GM21381 (cell line): ENCODE data around the gene ZCCHC4.

Experiments
- ATAC-seq: cut with Tn5 transposase; IDR thresholded peaks from one replicate; pipeline ENCODE4 v1.9.1; 2021; ENCODE audit warnings: mild to moderate bottlenecking, moderate library complexity; ENCODE audit not compliant: unreplicated experiment

Gene ZCCHC4, protein sequence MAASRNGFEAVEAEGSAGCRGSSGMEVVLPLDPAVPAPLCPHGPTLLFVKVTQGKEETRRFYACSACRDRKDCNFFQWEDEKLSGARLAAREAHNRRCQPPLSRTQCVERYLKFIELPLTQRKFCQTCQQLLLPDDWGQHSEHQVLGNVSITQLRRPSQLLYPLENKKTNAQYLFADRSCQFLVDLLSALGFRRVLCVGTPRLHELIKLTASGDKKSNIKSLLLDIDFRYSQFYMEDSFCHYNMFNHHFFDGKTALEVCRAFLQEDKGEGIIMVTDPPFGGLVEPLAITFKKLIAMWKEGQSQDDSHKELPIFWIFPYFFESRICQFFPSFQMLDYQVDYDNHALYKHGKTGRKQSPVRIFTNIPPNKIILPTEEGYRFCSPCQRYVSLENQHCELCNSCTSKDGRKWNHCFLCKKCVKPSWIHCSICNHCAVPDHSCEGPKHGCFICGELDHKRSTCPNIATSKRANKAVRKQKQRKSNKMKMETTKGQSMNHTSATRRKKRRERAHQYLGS

DNA sequence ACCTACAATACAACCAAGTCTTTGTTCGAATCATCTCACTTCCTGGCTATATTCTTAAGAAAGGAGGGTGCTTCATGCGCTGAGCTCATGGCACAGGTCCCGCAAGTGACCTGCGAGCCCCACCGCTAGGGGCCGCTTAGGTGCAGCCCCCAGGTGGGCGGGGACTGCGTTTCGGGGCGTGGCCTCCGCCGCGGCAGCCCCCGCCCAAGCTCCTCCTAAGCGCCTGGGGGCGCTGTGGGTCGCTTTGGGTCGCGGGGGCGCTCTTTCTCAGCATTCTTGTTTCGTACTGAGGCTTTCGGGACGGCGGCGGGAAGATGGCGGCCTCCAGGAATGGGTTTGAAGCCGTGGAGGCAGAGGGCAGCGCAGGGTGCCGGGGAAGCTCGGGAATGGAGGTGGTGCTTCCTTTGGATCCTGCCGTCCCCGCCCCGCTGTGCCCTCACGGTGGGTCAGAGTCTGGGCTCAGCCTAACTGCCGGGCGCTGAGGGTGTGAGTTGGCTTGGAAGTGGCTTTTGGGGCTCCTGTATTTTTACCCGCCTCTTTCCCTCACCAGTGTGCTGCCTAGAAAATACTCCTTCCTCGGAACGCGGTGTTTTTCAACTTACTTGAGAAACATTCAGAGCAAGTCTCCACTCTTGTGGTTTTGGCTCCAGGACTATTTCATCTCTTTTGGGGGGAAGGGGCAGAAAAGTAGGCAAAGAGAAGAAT, at the start of gene ZCCHC4:
ZCCHC4 (plus strand) TSS at position 279 of the 705 bp plus-strand sequence; CDS start at position 315, 36 bp downstream.
- peak; percentile 75 for ATAC-seq

DNA sequence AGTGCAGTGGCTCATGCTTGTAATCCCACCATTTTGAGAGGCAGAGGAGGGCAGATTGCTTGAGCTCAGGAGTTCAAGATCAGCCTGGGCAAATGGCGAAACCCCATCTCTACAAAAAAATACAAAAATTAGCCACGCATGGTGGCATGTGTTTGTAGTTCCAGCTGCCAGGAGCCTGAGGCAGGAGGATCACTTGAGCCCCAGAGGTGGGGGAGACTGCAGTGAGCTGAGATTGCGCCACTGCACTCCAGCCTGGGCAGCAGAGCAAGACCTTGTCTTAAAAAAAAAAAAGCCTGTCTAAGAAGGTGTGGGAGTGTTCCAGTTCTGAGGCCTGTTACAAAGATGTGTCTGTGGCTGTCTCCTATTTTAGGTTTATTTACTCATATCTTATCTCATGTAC, 40.7 kb upstream of the ZCCHC4 start:
- no peak for ATAC-seq

DNA sequence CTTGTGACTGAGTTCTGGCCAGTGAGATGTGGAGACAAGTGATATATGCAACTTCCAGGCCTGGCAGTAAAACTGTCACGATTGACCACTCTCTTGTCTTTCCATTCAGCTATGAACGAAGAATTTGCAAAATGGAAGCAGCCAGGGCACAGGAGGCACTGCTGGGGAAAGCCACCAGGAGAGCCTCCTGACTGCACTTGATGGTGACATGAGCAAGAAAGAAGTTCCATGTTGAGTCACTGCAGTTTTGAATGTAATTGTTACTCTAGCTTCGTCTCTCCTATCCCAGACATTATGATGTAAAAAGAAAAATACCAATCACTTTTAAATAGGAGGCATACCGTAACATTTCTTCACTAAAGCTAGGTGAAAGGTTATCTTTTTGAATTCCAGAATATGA, 32.4 kb upstream of the ZCCHC4 start:
- ATAC-seq, result no peak

DNA sequence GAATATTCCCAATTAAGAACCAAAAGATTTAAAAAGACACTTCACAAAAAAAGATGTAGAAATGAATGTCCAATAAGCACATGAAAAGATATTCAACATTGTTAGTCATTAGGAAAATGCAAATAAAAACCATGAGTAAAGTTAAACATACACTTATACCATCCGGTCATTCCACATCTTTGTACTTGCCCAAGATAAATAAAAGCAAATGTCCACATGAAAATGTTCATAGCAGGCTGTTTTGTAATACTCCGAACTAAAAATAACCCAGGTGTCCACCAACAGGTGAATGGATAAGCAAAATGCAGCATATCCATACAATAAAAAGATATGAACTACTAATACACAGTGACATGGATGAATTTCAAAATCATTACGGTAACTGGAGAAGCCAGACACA, 28.6 kb upstream of the ZCCHC4 start:
- ATAC-seq, result no peak

DNA sequence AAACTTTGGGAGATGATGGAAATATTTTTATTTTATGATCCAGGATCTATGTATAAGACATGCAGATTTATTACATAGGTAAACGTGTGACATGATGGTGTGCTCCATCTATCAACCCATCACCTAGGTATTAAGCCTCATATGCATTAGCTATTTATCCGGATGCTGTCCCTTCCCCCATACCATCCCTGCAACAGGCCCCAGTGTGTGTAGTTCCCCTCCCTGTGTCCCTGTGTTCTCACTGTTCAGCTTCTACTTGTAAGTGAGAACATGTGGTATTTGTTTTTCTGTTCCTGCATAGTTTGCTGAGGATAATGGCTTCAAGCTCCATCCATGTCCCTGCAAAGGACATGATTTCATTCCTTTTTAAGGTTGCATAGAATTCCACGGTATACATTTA, 28.1 kb upstream of the ZCCHC4 start:
- no peak for ATAC-seq

DNA sequence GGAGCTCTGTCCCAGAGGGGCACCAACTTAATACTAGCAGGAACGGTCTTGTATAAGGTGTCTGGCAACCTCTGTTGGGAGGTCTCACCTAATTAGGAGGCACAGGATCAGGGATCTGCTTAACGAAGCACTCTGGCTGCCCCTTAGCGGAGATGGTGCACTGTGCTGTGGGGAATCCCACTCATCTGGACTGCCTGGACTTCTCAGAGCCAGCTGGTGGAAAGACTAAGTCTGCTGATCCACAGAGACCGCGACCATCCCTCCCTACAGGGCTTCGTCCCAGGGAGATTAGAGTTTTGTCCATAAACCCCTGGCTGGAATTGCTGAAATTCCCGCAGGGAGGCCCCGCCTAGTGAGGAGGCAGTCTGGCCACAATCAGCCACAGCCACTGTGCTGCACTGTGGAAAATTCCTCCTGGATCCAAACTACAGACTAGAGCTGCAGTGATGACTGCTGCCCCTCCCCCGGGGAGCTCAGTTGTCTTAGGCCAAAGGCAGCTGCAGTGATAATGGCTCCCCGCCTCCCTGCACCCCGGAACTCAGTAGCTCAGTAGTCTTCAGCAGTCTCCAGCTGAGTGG, 22.0 kb upstream of the ZCCHC4 start:
- ATAC-seq, result no peak

DNA sequence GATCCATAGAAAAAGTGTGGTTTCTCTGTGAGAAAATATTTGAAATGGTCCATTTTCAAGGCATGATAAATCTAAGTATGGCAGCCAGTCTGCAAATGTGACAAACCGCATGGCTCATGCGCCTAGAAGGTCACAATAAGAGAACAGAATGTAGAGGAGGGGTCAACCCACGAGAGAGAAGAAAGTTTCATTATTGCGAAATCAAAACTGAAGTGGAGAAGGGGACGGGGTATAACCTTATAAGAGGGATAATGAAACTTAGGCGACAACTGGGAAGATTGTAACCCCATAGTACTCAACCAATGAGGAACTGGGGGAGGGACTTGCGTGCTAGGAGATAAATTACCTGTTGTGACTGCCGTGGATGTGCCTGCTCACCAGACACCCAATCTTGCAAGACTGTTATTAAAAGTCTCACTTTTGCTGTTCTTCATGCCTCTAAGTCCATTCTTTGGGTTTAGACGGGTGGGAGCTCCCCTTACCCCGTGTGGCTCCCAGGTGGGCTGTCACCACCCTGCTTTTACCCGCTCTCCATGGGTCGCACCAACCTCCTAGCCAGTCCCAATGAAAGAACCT, 21.3 kb upstream of the ZCCHC4 start:
- no peak for ATAC-seq

DNA sequence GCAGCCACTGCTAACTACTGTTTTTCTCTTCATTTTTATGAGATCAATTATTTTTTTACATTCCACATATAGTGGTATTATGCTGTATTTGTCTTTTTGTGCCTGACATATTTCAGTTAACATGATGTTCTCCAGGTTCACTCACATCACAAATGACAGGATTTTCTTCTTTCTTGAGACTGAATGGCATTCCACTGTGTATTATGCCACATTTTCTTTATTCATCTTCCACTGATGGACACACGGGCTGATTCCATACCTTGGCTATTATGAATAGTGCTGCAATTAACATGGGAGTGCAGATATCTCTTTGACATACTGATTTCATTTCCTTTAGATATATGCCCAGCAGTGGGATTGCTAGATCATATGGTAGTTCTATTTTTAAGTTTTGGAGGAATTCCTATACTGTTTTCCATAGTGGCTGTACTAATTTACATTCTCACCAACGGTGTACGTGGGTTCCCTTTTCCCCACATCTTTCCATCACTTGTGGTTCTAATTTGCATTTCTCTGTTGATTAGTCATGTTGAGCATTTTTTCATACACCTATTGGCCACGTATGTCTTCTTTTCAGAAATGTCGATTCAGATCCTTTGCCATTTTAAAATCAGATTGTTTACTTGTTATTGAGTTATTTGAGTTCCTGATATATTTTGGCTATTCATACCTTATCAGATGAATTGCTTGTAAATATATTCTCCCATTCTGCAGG, 14.9 kb upstream of the ZCCHC4 start:
- ATAC-seq, result no peak

DNA sequence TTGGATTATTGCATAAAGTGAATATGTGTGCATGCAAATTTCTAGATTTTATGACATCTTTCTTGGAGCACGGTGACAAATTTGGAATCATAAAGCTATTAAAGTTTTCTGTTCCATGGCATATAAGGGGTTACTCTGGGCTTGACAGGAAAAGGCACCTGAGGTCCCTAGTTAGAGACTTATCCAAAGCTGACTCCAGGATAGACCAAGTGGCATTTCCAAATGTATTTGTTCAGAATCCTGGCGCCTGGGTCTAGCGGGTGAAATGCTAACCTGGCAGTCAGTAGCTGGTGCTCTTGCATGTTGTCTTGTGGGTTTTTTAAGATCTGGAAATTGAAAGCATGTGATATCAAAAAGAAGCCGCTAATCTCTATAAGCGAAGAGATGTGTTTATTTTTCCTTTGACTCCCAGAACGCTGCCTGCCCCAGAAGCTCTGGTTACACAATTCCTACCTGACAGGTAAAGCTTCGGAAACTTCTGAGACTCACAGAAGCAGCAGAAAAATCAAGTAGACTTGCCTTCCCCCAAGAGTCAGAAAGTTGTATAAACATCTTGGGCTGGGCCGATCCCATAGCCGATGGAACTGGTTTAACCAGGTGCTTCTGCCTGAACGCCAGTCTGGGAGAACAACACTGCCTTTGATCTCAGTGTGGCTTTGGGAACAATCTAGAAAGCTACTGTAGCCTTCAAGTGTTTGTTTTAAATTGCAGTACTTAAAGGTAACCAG, 12.9 kb upstream of the ZCCHC4 start:
- ATAC-seq, result no peak

DNA sequence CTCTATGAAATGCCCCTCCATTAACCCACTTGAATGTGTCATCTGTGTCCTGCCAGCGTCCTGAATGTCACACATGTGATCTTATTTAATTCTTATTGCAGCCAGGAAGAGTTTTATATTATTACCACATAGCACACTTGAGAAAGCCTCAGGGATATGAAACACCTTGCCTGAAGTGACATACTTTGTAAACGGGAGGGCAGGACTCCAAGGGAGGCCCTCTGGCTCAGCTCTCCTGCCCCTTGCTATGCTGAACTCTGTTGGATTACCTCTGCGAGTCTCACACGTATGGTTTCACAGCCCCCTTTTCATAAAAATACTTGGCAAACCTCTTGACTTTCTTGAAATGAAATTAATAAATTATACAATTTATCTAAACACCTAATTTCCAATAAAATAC, 11.1 kb upstream of the ZCCHC4 start:
- no peak for ATAC-seq

DNA sequence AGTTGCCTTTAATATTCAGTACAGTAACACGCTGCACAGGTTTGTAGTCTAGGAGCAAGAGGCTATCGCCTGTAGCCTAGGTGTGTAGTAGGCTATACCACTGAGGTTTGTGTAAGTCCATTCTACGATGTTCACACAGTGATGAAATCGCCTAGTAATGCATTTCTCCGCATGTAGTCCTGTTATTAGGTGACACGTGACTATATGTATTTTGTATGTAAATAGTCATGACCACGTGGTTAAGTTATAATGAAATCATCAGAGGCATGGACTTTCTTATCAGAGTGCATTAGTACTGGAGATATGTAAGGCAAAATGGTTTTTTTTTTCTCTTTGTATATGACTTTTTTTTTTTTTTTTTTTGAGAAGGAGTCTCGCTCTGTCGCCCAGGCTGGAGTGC, 9.9 kb upstream of the ZCCHC4 start:
- no peak for ATAC-seq

DNA sequence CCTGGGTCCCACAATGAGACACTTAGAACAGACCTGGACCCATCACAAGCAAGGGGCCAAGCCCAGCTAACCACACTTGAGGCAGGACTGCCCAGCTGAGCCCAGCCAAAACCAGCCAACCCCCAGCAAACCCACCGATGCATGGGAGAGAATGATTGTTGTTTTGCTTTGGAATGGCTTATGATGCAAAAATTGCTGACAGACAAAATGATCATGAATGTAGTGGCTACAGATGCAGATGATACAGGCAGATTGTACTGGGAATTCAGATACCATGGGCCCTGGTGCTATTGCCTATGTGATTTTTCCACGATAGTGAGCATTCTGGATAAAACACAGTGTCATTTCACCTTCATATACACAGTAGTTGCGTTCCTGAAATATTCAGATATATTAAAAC, 9.0 kb upstream of the ZCCHC4 start:
- ATAC-seq, result no peak

DNA sequence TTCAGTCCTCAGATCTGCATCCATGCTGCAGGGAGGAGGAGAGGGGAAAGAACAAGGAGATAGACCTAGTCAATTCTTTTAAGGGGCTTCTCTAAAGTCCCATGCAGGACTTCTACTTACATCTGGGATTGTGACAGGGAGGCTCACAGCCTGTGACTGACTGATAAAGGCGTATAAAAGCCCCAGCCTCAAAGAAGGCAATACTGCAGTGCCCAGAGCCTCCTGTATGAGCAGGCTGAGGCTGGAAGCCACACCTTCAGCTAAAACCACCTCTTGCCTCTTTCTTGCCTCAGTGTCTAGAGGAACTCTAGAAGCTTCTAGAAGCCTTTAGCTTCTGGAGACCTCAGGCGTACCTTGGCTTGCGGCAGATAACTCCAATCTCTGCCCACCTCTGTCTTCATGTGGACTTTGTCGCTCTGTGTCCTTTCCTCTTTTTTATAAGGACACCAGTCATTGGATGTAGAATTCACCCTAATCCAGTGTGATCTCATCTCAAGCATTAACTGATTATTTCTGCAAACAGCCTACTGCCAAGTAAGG, 6.0 kb upstream of the ZCCHC4 start:
- no peak for ATAC-seq

DNA sequence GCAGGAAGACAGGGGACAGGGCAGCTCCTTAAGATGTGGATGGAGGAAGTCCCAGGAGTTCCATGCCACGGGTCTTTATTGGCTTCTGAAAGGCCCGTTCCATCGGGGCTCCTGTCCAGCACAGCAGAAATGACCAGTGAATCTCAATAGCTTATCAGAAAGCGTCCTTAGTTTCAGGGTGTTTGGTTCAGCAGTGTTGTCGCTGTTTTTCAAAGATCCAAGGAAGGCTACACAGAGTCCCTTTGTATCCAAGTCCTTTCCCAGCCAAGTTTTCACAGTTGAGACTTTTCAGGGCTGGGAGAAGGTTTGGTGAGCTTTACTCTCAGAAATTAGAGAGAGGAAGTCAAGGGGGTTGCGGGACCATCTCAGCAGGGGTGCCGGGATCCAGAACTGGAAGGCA, 5.0 kb upstream of the ZCCHC4 start:
- no peak for ATAC-seq

DNA sequence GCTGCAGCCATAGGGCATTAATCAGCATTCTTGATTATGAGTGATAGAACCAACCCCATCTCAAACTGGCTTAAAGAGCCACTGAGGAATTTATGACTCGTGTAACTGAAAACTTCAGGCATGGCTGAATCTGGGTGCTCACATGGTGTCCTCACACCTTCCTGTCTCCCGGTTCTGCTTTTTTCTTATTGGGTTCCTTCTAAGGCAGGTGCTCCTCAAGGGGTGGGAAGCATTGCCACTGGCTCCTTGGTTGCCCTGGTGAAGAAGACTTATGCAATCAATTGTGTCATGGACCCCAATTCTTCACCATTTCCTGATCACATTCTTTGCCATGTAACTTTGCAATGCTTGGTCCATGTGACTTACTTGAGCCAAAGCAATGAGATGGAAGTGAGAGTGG, 4.3 kb upstream of the ZCCHC4 start:
- ATAC-seq, result no peak

DNA sequence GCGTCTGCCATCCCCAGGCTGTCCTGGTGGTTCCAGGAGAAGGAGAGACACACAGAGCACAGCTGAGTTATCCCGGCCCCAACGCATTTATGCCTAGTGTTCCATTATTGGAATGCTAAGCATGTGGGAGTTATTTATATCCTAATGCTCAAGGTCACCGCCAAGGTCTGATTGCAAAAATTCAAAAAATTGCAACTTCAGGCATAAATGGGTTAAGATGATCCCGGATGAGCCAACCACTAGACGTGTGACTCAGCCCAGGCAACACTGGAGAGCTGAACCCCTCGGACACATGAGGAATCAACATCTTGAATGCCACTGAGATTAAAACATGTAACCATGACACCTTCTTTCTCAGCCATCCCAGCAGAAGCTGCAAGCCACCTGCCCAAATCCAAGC, 3.8 kb upstream of the ZCCHC4 start:
- no peak for ATAC-seq

DNA sequence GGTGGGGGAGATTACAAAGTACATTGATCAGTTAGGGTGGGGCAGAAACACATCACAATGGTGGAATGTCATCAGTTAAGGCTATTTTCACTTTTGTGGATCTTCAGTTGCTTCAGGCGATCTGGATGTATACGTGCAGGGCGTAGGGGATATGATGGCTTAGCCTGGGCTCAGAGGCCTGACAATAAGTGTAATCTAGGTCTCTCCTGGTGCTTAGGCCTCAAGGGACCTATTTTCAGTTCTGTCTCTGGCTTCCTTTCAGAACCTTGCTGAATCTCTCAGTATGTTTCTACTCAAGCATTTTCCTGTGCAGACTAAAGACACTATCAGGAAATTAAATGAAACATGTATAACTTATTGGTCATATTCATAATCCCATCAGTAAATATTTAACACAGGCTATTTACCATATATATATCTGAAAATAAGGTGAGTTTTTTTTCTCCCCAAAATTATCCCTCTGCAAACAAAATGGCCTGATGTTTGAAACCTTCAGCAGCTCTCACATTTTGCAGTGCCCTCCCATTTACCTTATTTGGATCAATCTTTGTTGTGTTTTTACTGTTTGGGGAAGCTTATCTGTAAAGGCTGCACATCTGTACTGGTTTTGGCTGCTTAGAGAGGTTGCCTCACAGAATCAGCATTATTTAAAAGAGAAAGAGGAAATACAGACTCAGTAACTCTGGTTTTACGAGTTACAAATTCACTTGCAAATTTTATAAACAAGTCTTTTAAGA, 2.3 kb upstream of the ZCCHC4 start:
- peak; percentile 56 for ATAC-seq

DNA sequence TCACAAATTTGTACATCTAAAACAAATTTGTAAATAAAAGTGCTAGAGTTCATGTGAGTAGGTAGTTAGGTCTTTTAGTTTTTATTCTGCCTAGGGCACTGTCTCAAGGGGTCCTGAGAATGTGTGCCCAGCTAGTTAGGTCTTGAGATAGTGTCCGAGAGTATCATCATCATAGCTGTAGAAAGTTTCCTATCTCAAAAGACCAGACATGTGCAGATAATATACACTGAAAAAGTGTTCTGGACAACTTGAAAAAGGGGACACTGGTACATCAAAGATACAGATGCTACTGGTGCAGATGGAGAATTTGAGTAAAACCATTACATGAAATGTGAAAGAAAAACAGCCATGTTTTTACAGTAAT, 1.8 kb upstream of the ZCCHC4 start:
- ATAC-seq, result no peak

DNA sequence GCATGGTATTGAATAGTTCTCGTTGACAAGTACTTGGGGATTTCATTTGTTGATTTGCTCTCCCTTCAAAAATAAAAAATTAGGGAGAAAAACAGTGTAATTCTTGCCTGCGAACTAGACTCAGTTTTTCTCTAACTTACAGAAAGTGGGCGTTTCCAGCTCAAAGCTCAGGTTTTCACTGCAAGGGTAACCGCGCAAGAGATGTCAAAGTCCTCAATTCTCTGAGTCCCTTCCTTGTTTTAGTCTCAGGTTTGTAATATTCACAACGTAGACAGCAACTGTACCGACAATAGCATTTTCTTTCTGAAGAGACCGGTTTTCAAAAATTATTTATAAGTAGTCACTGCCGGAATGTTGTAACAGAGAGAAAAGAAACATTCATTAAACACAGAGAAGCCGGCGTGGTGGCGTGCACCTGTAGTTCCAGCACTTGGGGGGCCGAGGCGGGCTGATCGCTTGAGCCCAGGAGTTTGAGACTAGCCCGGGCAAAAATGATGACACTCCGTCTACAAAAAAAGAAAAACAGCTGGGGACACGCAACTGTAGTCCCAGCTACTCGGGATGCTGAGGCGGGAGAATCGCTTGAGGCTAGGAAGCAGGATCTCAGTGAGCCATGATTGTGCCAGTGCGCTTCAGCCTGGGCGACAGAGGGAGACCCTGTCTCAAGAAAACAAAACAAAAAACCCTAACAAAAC, 774 bp downstream of the ZCCHC4 start:
- no peak for ATAC-seq
